ENCODE data around the gene QARS1.

DNA sequence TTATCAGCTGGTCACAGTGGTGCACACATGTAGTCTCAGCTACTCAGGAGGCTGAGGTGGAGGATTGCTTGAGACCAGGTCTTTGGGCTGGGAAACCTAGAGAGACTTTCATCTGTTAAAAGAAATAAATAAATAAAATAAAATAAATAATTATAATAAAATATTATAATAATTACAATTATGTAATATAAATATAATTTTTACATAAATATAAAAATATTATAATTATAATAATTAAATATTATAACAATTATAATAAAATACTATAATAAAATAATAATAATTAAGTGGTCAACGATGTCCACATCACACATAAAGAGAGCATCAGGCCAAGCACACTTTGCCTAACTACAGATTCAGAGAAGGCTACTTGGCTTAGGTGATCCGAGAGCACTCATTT, 25.3 kb downstream of the QARS1 start:
- TF ChIP-seq ZNF678 (CRISPR knock-in tag; IDR thresholded peaks at IDR 0.05): no peak
- TF ChIP-seq, protein P1, sequence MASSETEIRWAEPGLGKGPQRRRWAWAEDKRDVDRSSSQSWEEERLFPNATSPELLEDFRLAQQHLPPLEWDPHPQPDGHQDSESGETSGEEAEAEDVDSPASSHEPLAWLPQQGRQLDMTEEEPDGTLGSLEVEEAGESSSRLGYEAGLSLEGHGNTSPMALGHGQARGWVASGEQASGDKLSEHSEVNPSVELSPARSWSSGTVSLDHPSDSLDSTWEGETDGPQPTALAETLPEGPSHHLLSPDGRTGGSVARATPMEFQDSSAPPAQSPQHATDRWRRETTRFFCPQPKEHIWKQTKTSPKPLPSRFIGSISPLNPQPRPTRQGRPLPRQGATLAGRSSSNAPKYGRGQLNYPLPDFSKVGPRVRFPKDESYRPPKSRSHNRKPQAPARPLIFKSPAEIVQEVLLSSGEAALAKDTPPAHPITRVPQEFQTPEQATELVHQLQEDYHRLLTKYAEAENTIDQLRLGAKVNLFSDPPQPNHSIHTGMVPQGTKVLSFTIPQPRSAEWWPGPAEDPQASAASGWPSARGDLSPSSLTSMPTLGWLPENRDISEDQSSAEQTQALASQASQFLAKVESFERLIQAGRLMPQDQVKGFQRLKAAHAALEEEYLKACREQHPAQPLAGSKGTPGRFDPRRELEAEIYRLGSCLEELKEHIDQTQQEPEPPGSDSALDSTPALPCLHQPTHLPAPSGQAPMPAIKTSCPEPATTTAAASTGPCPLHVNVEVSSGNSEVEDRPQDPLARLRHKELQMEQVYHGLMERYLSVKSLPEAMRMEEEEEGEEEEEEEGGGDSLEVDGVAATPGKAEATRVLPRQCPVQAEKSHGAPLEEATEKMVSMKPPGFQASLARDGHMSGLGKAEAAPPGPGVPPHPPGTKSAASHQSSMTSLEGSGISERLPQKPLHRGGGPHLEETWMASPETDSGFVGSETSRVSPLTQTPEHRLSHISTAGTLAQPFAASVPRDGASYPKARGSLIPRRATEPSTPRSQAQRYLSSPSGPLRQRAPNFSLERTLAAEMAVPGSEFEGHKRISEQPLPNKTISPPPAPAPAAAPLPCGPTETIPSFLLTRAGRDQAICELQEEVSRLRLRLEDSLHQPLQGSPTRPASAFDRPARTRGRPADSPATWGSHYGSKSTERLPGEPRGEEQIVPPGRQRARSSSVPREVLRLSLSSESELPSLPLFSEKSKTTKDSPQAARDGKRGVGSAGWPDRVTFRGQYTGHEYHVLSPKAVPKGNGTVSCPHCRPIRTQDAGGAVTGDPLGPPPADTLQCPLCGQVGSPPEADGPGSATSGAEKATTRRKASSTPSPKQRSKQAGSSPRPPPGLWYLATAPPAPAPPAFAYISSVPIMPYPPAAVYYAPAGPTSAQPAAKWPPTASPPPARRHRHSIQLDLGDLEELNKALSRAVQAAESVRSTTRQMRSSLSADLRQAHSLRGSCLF (CRISPR knock-in tag; IDR thresholded peaks at IDR 0.05; ENCODE audit: borderline replicate concordance): no peak
- no peak for TF ChIP-seq KLF13 (CRISPR knock-in tag; IDR thresholded peaks at IDR 0.05)
- TF ChIP-seq, protein P2, sequence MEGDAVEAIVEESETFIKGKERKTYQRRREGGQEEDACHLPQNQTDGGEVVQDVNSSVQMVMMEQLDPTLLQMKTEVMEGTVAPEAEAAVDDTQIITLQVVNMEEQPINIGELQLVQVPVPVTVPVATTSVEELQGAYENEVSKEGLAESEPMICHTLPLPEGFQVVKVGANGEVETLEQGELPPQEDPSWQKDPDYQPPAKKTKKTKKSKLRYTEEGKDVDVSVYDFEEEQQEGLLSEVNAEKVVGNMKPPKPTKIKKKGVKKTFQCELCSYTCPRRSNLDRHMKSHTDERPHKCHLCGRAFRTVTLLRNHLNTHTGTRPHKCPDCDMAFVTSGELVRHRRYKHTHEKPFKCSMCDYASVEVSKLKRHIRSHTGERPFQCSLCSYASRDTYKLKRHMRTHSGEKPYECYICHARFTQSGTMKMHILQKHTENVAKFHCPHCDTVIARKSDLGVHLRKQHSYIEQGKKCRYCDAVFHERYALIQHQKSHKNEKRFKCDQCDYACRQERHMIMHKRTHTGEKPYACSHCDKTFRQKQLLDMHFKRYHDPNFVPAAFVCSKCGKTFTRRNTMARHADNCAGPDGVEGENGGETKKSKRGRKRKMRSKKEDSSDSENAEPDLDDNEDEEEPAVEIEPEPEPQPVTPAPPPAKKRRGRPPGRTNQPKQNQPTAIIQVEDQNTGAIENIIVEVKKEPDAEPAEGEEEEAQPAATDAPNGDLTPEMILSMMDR (CRISPR knock-in tag; IDR thresholded peaks at IDR 0.05): no peak
- TF ChIP-seq FOXA3 (CRISPR knock-in tag; IDR thresholded peaks at IDR 0.05): no peak
